ENCODE results near the gene ABCC11. TPM values are rescaled to one million over a fixed set of nuclear protein-coding genes. Genes with fewer than 3 reads are reported as not detected.

The ABCC11 gene
- total and polyA plus RNA-seq, 2 of the 13 experiments (the other 11 are each of a cell fraction or from before 2014, with no cell fraction given), result 1.0 to 1.4 TPM

DNA sequence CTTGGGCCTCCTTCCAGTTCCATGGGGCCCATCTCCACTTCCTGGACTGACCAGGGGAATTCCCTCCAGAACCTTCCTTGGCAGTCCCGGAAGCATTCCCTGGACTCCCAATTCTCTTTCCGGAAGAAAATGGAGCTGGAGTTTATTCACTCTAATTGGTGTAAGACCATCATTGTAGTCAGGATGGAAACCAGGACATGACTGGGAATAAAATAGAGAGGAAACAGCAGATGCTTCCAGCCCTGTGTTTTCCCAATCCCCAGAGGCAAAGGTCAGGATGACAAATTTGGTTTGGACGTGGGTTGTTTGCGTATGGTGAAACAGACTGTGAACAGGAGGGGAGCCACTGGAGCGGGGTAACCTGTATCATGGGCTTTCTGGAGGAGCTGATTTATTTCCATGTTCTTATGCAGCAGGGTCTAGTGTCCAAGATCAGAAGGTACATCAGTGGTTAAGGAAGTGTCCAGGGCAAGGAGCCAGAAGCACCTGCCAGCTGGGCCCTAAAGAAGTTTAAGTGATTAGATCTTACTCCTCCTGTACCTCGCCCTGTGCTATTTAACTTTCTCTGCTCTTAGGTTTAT lies 11.7 kb downstream of the ABCC11 start (continued):
- TF ChIP-seq KMT2B (CRISPR knock-in tag; IDR thresholded peaks at IDR 0.05), result no peak
- TF ChIP-seq GPN1 (CRISPR knock-in tag; IDR thresholded peaks at IDR 0.05; ENCODE audit: borderline replicate concordance), result no peak
- TF ChIP-seq ZFY (CRISPR knock-in tag; IDR thresholded peaks at IDR 0.05), result peak; percentile 68
- no peak for TF ChIP-seq PAX8 (CRISPR knock-in tag; IDR thresholded peaks at IDR 0.05; ENCODE audit: borderline replicate concordance)
- no peak for TF ChIP-seq THRA (CRISPR knock-in tag; IDR thresholded peaks at IDR 0.05; ENCODE audit: borderline replicate concordance)
- TF ChIP-seq ZNF691 (CRISPR knock-in tag; IDR thresholded peaks at IDR 0.05; ENCODE audit: borderline replicate concordance, low read depth), result no peak
- TF ChIP-seq ZBTB14 (CRISPR knock-in tag; IDR thresholded peaks at IDR 0.05), result no peak
- TF ChIP-seq, protein P1, sequence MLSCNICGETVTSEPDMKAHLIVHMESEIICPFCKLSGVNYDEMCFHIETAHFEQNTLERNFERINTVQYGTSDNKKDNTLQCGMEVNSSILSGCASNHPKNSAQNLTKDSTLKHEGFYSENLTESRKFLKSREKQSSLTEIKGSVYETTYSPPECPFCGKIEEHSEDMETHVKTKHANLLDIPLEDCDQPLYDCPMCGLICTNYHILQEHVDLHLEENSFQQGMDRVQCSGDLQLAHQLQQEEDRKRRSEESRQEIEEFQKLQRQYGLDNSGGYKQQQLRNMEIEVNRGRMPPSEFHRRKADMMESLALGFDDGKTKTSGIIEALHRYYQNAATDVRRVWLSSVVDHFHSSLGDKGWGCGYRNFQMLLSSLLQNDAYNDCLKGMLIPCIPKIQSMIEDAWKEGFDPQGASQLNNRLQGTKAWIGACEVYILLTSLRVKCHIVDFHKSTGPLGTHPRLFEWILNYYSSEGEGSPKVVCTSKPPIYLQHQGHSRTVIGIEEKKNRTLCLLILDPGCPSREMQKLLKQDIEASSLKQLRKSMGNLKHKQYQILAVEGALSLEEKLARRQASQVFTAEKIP (CRISPR knock-in tag; IDR thresholded peaks at IDR 0.05; ENCODE audit: borderline replicate concordance), result no peak
- TF ChIP-seq FOXO4 (CRISPR knock-in tag; conservative IDR thresholded peaks at IDR 0.05), result 0 out of 2 replicates have a peak, but pooled peaks have one; percentile 73
- 0 out of 2 replicates have a peak, but pooled peaks have one; percentile 53 for TF ChIP-seq ZBTB7B (CRISPR knock-in tag; IDR thresholded peaks at IDR 0.05)
- TF ChIP-seq TOE1 (CRISPR knock-in tag; IDR thresholded peaks at IDR 0.05), result no peak
- TF ChIP-seq SMARCE1 (IDR thresholded peaks at IDR 0.05; ENCODE audit: borderline replicate concordance), result no peak
- peak; percentile 77 for TF ChIP-seq FOXA3 (CRISPR knock-in tag; IDR thresholded peaks at IDR 0.05)
- TF ChIP-seq RNF2 (conservative IDR thresholded peaks at IDR 0.05; ENCODE audit: low read depth), result no peak
- peak; percentile 15; the same call in 1 of the 2 replicates for TF ChIP-seq SIX1 (CRISPR knock-in tag; IDR thresholded peaks at IDR 0.05; ENCODE audit: borderline replicate concordance)
- peak in 1 of 2 experiments; percentile 73; a peak in 3 of 4 replicates for TF ChIP-seq NR2F1 (CRISPR knock-in tag; IDR thresholded peaks at IDR 0.05)
- TF ChIP-seq, protein P2, sequence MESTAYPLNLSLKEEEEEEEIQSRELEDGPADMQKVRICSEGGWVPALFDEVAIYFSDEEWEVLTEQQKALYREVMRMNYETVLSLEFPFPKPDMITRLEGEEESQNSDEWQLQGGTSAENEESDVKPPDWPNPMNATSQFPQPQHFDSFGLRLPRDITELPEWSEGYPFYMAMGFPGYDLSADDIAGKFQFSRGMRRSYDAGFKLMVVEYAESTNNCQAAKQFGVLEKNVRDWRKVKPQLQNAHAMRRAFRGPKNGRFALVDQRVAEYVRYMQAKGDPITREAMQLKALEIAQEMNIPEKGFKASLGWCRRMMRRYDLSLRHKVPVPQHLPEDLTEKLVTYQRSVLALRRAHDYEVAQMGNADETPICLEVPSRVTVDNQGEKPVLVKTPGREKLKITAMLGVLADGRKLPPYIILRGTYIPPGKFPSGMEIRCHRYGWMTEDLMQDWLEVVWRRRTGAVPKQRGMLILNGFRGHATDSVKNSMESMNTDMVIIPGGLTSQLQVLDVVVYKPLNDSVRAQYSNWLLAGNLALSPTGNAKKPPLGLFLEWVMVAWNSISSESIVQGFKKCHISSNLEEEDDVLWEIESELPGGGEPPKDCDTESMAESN (CRISPR knock-in tag; conservative IDR thresholded peaks at IDR 0.05), result peak; percentile 92
- no peak for TF ChIP-seq ZBTB20 (CRISPR knock-in tag; IDR thresholded peaks at IDR 0.05; ENCODE audit: borderline replicate concordance, low read depth)
- no peak for TF ChIP-seq EZH2 (conservative IDR thresholded peaks at IDR 0.05; ENCODE audit: low read depth, low read length)
- TF ChIP-seq ZNF44 (CRISPR knock-in tag; IDR thresholded peaks at IDR 0.05), result peak; percentile 60; the same call in 1 of the 2 replicates
- TF ChIP-seq ZNF766 (CRISPR knock-in tag; IDR thresholded peaks at IDR 0.05; ENCODE audit: borderline replicate concordance), result no peak

Data from HepG2 (cell line).